A549 (cell line): Measurements from ENCODE around the gene KCNK15.

Source experiments
- EP300 ChIP-seq, 2 experiments: fragments of >200 bp; sonication (Bioruptor Twin); formaldehyde crosslinking; IDR thresholded peaks; 2 replicates in 1 of 2; 3 replicates in 1 of 2; pipeline ENCODE4 v1.6.1; 2016 to 2017
- GATA3 ChIP-seq: IDR thresholded peaks from 2 replicates; pipeline ENCODE4 v1.6.1; 2012; ENCODE audit warnings: borderline replicate concordance
- JUNB ChIP-seq: fragments of >200 bp; sonication (Bioruptor Twin); formaldehyde crosslinking; IDR thresholded peaks from 2 replicates; pipeline ENCODE4 v1.6.1; 2016
- PBX3 ChIP-seq: IDR thresholded peaks from 2 replicates; pipeline ENCODE4 v1.6.1; 2012
- POLR2A ChIP-seq: IDR thresholded peaks from 2 replicates; pipeline ENCODE4 v1.6.1; 2012; ENCODE audit warnings: mild to moderate bottlenecking, low read length
- RFX5 ChIP-seq: fragments of 450-650 bp; IDR thresholded peaks from 2 replicates; pipeline ENCODE4 v1.7.1; 2014; ENCODE audit warnings: antibody characterized with exemption, mild to moderate bottlenecking, moderate library complexity
- TF ChIP-seq, protein P1 (sequence below): fragments of >200 bp; sonication (Bioruptor Twin); formaldehyde crosslinking; IDR thresholded peaks from 3 replicates; pipeline ENCODE4 v1.5.1; 2016
- TF ChIP-seq, protein P2 (sequence below): fragments of 150-350 bp; IDR thresholded peaks from 2 replicates; pipeline ENCODE4 v1.6.1; 2014; ENCODE audit warnings: low read depth, mild to moderate bottlenecking, low read length
- TF ChIP-seq, protein P3 (sequence below): IDR thresholded peaks from 2 replicates; pipeline ENCODE4 v1.6.1; 2012

DNA sequence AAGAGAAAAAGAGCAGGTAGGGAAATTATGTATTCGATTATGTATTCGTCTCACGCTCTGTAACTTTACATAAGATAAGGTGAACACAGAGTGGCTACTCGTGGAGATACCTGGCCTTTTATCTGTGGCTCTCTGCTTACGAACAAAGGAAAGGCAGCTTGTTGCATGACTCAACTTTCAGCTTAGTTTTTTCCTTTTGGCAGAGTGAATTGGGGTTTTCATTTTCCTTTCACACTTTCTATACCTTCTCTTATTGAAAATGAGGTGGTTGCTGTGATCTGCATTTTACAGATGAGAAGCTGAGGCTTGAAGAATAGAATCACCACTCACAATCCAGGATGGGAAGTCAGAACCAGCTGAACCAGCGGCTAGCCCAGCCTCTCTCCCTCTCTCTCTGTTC, 13.3 kb upstream of the KCNK15 start:
- TF ChIP-seq PBX3 (no peak), RFX5 (no peak), POLR2A (no peak), JUNB (no peak), EP300 (IDR thresholded peaks at IDR 0.05) (no peak), GATA3 (no peak)
- TF ChIP-seq, protein P1, sequence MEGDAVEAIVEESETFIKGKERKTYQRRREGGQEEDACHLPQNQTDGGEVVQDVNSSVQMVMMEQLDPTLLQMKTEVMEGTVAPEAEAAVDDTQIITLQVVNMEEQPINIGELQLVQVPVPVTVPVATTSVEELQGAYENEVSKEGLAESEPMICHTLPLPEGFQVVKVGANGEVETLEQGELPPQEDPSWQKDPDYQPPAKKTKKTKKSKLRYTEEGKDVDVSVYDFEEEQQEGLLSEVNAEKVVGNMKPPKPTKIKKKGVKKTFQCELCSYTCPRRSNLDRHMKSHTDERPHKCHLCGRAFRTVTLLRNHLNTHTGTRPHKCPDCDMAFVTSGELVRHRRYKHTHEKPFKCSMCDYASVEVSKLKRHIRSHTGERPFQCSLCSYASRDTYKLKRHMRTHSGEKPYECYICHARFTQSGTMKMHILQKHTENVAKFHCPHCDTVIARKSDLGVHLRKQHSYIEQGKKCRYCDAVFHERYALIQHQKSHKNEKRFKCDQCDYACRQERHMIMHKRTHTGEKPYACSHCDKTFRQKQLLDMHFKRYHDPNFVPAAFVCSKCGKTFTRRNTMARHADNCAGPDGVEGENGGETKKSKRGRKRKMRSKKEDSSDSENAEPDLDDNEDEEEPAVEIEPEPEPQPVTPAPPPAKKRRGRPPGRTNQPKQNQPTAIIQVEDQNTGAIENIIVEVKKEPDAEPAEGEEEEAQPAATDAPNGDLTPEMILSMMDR: no peak
- TF ChIP-seq, protein P2, sequence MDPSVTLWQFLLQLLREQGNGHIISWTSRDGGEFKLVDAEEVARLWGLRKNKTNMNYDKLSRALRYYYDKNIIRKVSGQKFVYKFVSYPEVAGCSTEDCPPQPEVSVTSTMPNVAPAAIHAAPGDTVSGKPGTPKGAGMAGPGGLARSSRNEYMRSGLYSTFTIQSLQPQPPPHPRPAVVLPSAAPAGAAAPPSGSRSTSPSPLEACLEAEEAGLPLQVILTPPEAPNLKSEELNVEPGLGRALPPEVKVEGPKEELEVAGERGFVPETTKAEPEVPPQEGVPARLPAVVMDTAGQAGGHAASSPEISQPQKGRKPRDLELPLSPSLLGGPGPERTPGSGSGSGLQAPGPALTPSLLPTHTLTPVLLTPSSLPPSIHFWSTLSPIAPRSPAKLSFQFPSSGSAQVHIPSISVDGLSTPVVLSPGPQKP: no peak
- TF ChIP-seq, protein P3, sequence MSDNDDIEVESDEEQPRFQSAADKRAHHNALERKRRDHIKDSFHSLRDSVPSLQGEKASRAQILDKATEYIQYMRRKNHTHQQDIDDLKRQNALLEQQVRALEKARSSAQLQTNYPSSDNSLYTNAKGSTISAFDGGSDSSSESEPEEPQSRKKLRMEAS: no peak
